ENCODE data around the gene CAMK4.
"Not testable (repeated sequence)": the region's sequence is repeated elsewhere in the genome, so short reads cannot be mapped to it uniquely, and the experiment has no call there.

The CAMK4 gene

GRCh38 chr5:111404270-111404769 is 180.1 kb downstream of the CAMK4 start:
- no peaks in the 10 kb centered on the region for H3K9me2 ChIP-seq (replicated peaks; ENCODE audit: control insufficient read depth, low read length)
- H3K4me1 ChIP-seq (ENCODE audit: control insufficient read depth, low read length): no peaks in the 10 kb centered on the region
- H3K27ac ChIP-seq (ENCODE audit: low read depth, low read length): no peak overlapping the region
- no peaks in the 10 kb centered on the region for H3K9me3 ChIP-seq (ENCODE audit: control insufficient read depth, insufficient read depth, low read length)
- H3K27me3 ChIP-seq (ENCODE audit: control insufficient read depth, low read length): no peaks in the 10 kb centered on the region
- no peak overlapping the region for H3K4me3 ChIP-seq (ENCODE audit: low read length)
- H3K79me2 ChIP-seq (ENCODE audit: control insufficient read depth, low read length): no peaks in the 10 kb centered on the region
- TF ChIP-seq, protein P1, sequence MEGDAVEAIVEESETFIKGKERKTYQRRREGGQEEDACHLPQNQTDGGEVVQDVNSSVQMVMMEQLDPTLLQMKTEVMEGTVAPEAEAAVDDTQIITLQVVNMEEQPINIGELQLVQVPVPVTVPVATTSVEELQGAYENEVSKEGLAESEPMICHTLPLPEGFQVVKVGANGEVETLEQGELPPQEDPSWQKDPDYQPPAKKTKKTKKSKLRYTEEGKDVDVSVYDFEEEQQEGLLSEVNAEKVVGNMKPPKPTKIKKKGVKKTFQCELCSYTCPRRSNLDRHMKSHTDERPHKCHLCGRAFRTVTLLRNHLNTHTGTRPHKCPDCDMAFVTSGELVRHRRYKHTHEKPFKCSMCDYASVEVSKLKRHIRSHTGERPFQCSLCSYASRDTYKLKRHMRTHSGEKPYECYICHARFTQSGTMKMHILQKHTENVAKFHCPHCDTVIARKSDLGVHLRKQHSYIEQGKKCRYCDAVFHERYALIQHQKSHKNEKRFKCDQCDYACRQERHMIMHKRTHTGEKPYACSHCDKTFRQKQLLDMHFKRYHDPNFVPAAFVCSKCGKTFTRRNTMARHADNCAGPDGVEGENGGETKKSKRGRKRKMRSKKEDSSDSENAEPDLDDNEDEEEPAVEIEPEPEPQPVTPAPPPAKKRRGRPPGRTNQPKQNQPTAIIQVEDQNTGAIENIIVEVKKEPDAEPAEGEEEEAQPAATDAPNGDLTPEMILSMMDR (IDR thresholded peaks at IDR 0.05; ENCODE audit: low read depth, low read length, poor library complexity, severe bottlenecking): no peak
- TF ChIP-seq EZH2phosphoT487 (IDR thresholded peaks at IDR 0.05; ENCODE audit: borderline replicate concordance, low read length): no peak
- H4K20me1 ChIP-seq (ENCODE audit: control insufficient read depth, insufficient read depth, low read depth, low read length): no peaks in the 10 kb centered on the region
- H3K36me3 ChIP-seq (ENCODE audit: control insufficient read depth, low read length): no peaks in the 10 kb centered on the region
- H3F3A ChIP-seq (ENCODE audit: control insufficient read depth, insufficient read depth): no peaks in the 10 kb centered on the region
- no peak overlapping the region for H3K4me2 ChIP-seq (ENCODE audit: low read length)

- TF ChIP-seq EZH2phosphoT487 (IDR thresholded peaks at IDR 0.05; ENCODE audit: borderline replicate concordance, low read length): no peak
- TF ChIP-seq, protein P1 (IDR thresholded peaks at IDR 0.05; ENCODE audit: low read depth, low read length, poor library complexity, severe bottlenecking): no peak
- Histone ChIP-seq H3K9me3 (ENCODE audit: control insufficient read depth, insufficient read depth, low read length) (no peaks in the 10 kb centered on the region), H3K9me2 (replicated peaks; ENCODE audit: control insufficient read depth, low read length) (no peaks in the 10 kb centered on the region), H4K20me1 (ENCODE audit: control insufficient read depth, insufficient read depth, low read depth, low read length) (no peaks in the 10 kb centered on the region), H3K27me3 (ENCODE audit: control insufficient read depth, low read length) (no peaks in the 10 kb centered on the region), H3K4me2 (ENCODE audit: low read length) (no peak overlapping the region), H3K4me1 (ENCODE audit: control insufficient read depth, low read length) (no peaks in the 10 kb centered on the region), H3K27ac (ENCODE audit: low read depth, low read length) (no peak overlapping the region), H3K4me3 (ENCODE audit: low read length) (no peak overlapping the region), H3K36me3 (ENCODE audit: control insufficient read depth, low read length) (no peaks in the 10 kb centered on the region), H3F3A (ENCODE audit: control insufficient read depth, insufficient read depth) (no peaks in the 10 kb centered on the region), H3K79me2 (ENCODE audit: control insufficient read depth, low read length) (no peaks in the 10 kb centered on the region)
Measured at GRCh38 chr5:111407562-111407961, 183.4 kb downstream of the CAMK4 start.

- Histone ChIP-seq H3K36me3 (ENCODE audit: control insufficient read depth, low read length) (no peaks in the 10 kb centered on the region), H3K9me2 (replicated peaks; ENCODE audit: control insufficient read depth, low read length) (no peaks in the 10 kb centered on the region), H3F3A (ENCODE audit: control insufficient read depth, insufficient read depth) (no peaks in the 10 kb centered on the region), H3K27me3 (ENCODE audit: control insufficient read depth, low read length) (no peaks in the 10 kb centered on the region), H3K27ac (ENCODE audit: low read depth, low read length) (no peak overlapping the region), H4K20me1 (ENCODE audit: control insufficient read depth, insufficient read depth, low read depth, low read length) (no peaks in the 10 kb centered on the region), H3K79me2 (ENCODE audit: control insufficient read depth, low read length) (no peaks in the 10 kb centered on the region), H3K4me3 (ENCODE audit: low read length) (no peak overlapping the region), H3K4me1 (ENCODE audit: control insufficient read depth, low read length) (no peaks in the 10 kb centered on the region), H3K9me3 (ENCODE audit: control insufficient read depth, insufficient read depth, low read length) (no peaks in the 10 kb centered on the region), H3K4me2 (ENCODE audit: low read length) (no peak overlapping the region)
- no peak for TF ChIP-seq EZH2phosphoT487 (IDR thresholded peaks at IDR 0.05; ENCODE audit: borderline replicate concordance, low read length)
- TF ChIP-seq, protein P1 (IDR thresholded peaks at IDR 0.05; ENCODE audit: low read depth, low read length, poor library complexity, severe bottlenecking): no peak
Measured at GRCh38 chr5:111408817-111409216, 184.6 kb downstream of the CAMK4 start.

DNA sequence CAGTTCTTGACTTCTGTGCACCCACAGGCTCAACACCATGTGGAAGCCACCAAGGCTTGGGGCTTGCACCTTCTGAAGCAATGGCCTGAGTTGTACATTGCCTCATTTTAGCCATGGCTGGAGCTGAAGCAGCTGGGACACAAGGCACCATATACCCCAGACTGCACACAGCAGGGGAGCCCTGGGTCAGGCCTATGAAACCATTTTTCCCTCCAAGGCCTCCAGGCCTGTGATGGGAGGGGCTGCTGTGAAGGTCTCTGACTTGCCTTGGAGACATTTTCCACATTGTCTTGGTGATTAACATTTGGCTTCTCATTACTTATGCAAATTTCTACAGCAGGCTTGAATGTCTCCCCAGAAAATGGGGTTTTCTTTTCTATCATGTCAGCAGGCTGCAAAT is 185.1 kb downstream of the CAMK4 start:
- not testable (repeated sequence) for H3K4me3 ChIP-seq (ENCODE audit: low read length); H3K9me3 ChIP-seq (ENCODE audit: control insufficient read depth, insufficient read depth, low read length); H3K79me2 ChIP-seq (ENCODE audit: control insufficient read depth, low read length); H3F3A ChIP-seq (ENCODE audit: control insufficient read depth, insufficient read depth); H4K20me1 ChIP-seq (ENCODE audit: control insufficient read depth, insufficient read depth, low read depth, low read length); H3K27me3 ChIP-seq (ENCODE audit: control insufficient read depth, low read length); H3K4me2 ChIP-seq (ENCODE audit: low read length); H3K27ac ChIP-seq (ENCODE audit: low read depth, low read length); H3K36me3 ChIP-seq (ENCODE audit: control insufficient read depth, low read length); H3K9me2 ChIP-seq (replicated peaks; ENCODE audit: control insufficient read depth, low read length); H3K4me1 ChIP-seq (ENCODE audit: control insufficient read depth, low read length)

DNA sequence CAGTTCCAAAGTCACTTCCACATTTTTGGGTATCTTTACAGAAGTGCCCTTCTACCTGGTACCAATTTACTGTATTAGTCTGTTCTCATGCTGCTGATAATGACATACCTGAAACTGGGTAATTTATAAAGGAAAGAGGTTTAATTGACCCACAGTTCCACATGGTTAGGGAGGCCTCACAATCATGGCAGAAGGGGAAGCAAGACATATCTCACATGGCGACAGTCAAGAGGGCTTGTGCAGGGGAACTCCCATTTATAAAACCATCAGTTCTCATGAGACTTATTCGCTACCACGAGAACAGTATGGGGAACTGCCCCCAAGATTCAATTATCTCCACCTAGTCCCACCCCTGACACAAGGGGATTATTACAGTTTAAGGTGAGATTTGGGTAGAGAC is 185.9 kb downstream of the CAMK4 start:
- H3K4me1 ChIP-seq (ENCODE audit: control insufficient read depth, low read length); H3K36me3 ChIP-seq (ENCODE audit: control insufficient read depth, low read length); H3K4me2 ChIP-seq (ENCODE audit: low read length); H3F3A ChIP-seq (ENCODE audit: control insufficient read depth, insufficient read depth); H3K27me3 ChIP-seq (ENCODE audit: control insufficient read depth, low read length); H3K9me3 ChIP-seq (ENCODE audit: control insufficient read depth, insufficient read depth, low read length); H3K4me3 ChIP-seq (ENCODE audit: low read length); H3K9me2 ChIP-seq (replicated peaks; ENCODE audit: control insufficient read depth, low read length); H3K27ac ChIP-seq (ENCODE audit: low read depth, low read length); H4K20me1 ChIP-seq (ENCODE audit: control insufficient read depth, insufficient read depth, low read depth, low read length); H3K79me2 ChIP-seq (ENCODE audit: control insufficient read depth, low read length): not testable (repeated sequence)
